Measurements from ENCODE around the gene AGAP1.

- no peak for TF ChIP-seq CTCF (IDR thresholded peaks at IDR 0.05 in 8 of 11, conservative IDR thresholded peaks at IDR 0.05 in 3 of 11)
- no peak for TF ChIP-seq POLR2AphosphoS5 (IDR thresholded peaks at IDR 0.05)
Observed at GRCh38 chr2:235555371-235555770, 61.5 kb downstream of the AGAP1 start.

Measured in spleen (tissue), 7 donors.